ENCODE data around the gene LRP5.

The LRP5 gene

GRCh38 chr11:68497761-68498160 lies 185.4 kb downstream of the LRP5 start:
- H3K4me3 ChIP-seq (replicated peaks; ENCODE audit: low read depth, low read length) = no peak overlapping the region
- no peak for TF ChIP-seq CTCF (IDR thresholded peaks at IDR 0.05; ENCODE audit: low read depth, low read length, missing control alignments)
- no peak for DNase-seq (ENCODE audit: extremely low read depth, low read depth)

GRCh38 chr11:68498321-68498720 lies 185.9 kb downstream of the LRP5 start:
- TF ChIP-seq CTCF (IDR thresholded peaks at IDR 0.05; ENCODE audit: low read depth, low read length, missing control alignments) = no peak
- H3K4me3 ChIP-seq (replicated peaks; ENCODE audit: low read depth, low read length) = no peak overlapping the region
- DNase-seq (ENCODE audit: extremely low read depth, low read depth) = no peak
